Lower lobe of right lung (tissue), 2 donors: ENCODE results near the gene SLC35G6. TPM values are rescaled to one million over a fixed set of nuclear protein-coding genes. Genes with fewer than 3 reads are reported as not detected.

Experiments used
- ATAC-seq, 2 donors: fragments of 200-7000 bp; cut with Tn5 transposase; one replicate each; pipeline ENCODE4 v1.9.1; 2020 to 2022; ENCODE audit warnings: mild to moderate bottlenecking in 2 of 2, moderate library complexity in 2 of 2
- DNase-seq: peaks from one replicate; pipeline ENCODE4 v3.0.0-alpha.2; 2020
- H3K27ac ChIP-seq: fragments of 200-600 bp; one replicate; pipeline ENCODE4 v1.8.0; 2022
- H3K27me3 ChIP-seq: fragments of 200-600 bp; one replicate; pipeline ENCODE4 v1.8.0; 2022; ENCODE audit warnings: low read depth
- H3K36me3 ChIP-seq: fragments of 200-600 bp; one replicate; pipeline ENCODE4 v1.8.0; 2022; ENCODE audit warnings: mild to moderate bottlenecking
- H3K4me1 ChIP-seq: fragments of 200-600 bp; one replicate; pipeline ENCODE4 v1.8.0; 2022
- H3K4me3 ChIP-seq: fragments of 200-600 bp; one replicate; pipeline ENCODE4 v1.8.0; 2022; ENCODE audit warnings: mild to moderate bottlenecking
- H3K9me3 ChIP-seq: fragments of 200-600 bp; one replicate; pipeline ENCODE4 v1.8.0; 2022
- intact Hi-C: fragments of 100-400 bp; cut with DNase I; formaldehyde crosslinking; loops from one replicate; pipeline ENCODE4 v1.11.0; 2022
- total RNA-seq: library from RNA; stranded (reverse); fragmentation: NEBNext Ultra II Directional; extraction: Animal tissue kit (Norgen Biotek cat#: 25700); gene quantifications from one replicate; pipeline ENCODE4 v1.2.1, GENCODE V29; 2021
- TF ChIP-seq, protein P1 (sequence below): fragments of 200-600 bp; IDR thresholded peaks from one replicate; pipeline ENCODE4 v1.8.0; 2022; ENCODE audit warnings: antibody characterized with exemption, mild to moderate bottlenecking
- donor health status: DM: no; HTN: yes; CAD: no; lungs with severe emphysema.

The SLC35G6 gene
- total RNA-seq, 1 donor from 2014 or later = not detected

DNA sequence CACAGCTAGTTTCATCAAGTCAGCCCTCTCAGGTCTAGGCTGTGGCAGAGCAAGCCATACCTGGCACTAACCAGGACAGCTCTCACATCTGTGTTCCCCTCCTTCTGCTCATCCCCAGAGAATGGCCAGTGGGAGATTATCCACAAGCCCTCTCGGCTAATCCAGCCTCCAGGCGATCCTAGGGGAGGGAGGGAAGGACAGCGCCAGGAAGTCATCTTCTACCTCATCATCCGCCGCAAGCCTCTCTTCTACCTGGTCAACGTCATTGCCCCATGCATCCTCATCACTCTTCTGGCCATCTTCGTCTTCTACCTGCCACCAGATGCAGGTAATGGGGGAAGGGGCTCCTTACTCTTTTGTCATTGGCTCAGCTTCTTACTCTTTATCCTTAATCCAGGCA, 32.8 kb upstream of the SLC35G6 start:
- H3K27me3 ChIP-seq = peaks cover 39% of the 10 kb centered on the region
- H3K9me3 ChIP-seq = no peaks in the 10 kb centered on the region
- intact Hi-C loops = no loop called here
- DNase-seq (no peak), ATAC-seq (no peak)
- TF ChIP-seq, protein P1, sequence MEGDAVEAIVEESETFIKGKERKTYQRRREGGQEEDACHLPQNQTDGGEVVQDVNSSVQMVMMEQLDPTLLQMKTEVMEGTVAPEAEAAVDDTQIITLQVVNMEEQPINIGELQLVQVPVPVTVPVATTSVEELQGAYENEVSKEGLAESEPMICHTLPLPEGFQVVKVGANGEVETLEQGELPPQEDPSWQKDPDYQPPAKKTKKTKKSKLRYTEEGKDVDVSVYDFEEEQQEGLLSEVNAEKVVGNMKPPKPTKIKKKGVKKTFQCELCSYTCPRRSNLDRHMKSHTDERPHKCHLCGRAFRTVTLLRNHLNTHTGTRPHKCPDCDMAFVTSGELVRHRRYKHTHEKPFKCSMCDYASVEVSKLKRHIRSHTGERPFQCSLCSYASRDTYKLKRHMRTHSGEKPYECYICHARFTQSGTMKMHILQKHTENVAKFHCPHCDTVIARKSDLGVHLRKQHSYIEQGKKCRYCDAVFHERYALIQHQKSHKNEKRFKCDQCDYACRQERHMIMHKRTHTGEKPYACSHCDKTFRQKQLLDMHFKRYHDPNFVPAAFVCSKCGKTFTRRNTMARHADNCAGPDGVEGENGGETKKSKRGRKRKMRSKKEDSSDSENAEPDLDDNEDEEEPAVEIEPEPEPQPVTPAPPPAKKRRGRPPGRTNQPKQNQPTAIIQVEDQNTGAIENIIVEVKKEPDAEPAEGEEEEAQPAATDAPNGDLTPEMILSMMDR = no peak
- H3K36me3 ChIP-seq = no peaks in the 10 kb centered on the region
- no peak overlapping the region for H3K4me3 ChIP-seq
- no peak overlapping the region for H3K27ac ChIP-seq
- peaks cover 21% of the 10 kb centered on the region for H3K4me1 ChIP-seq

DNA sequence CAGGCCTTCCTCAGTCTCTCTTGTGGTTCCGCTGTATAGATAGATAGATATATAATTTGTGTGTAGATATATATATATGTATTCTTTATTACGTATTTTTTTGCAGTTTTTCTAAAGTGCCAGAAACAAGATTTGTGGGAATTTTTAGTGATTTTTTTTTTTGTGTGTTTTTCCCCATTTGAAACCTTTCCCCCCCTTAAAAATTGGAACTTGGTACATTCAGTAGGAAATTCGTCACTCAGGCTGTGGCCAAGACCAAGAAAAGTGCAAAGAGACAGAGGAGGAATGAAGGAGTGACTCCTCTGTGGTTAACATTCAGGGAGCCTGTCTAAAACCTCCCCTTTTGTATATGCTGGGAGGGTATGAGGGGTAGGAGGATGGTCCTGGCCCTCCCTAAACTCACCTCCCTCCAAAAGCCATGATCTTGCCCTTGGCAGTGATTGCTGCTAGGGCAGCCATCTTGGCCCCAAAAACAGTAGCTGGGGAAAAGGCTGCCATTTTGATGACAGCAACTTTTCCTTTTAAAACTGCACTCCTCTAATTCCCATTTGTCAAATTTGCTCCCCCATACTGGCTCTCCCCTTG, 21.2 kb upstream of the SLC35G6 start:
- ATAC-seq (no peak), DNase-seq (no peak)
- intact Hi-C loops = no loop called here
- H3K4me1 ChIP-seq = peaks cover 7% of the 10 kb centered on the region
- no peaks in the 10 kb centered on the region for H3K9me3 ChIP-seq
- no peak overlapping the region for H3K27ac ChIP-seq
- no peak overlapping the region for H3K4me3 ChIP-seq
- TF ChIP-seq, protein P1 = no peak
- no peaks in the 10 kb centered on the region for H3K27me3 ChIP-seq
- H3K36me3 ChIP-seq = peaks cover 31% of the 10 kb centered on the region

DNA sequence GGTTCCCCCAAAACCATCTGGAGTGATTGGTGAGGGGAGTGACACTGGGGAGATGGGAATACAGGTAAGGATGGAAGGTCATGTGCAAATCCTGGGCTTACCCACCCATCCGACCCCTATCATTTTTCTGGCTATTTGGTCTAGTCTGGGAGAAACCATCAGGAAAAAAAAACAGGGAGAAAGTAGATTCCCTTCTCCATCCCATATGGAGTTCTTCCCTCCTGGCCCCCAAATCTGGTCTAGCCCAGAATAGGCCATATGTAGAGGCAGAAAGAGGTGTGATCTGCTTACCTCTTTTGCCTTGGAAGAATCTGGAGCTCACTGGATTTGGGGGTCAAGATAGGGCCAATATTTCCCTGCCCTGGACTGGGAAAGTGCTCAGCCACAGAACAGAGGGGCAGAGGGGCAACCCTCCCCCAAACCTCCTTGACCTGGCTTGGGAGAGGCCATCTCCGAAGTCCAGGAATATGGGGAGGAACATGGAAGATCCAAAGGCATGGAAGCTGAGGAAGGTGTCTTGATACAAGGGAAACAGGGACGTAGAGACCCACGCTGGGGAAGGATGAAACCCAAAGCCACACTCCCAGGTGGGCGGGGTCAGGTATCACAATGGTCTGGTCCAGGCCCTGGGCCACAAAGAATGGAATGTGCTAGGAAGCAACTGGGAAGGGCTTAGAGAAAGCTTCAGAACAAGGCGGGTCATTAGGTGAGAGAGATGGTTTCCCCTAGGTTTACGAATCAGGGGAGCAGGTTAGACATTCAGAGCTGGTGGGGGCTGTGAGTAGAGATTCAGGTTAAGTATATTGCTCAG, 20.2 kb upstream of the SLC35G6 start:
- H3K27me3 ChIP-seq = no peaks in the 10 kb centered on the region
- H3K9me3 ChIP-seq = no peaks in the 10 kb centered on the region
- peaks cover 11% of the 10 kb centered on the region for H3K4me1 ChIP-seq
- ATAC-seq (no peak), DNase-seq (no peak)
- H3K36me3 ChIP-seq = peaks cover 40% of the 10 kb centered on the region
- no peak overlapping the region for H3K4me3 ChIP-seq
- no peak overlapping the region for H3K27ac ChIP-seq
- TF ChIP-seq, protein P1 = no peak
- intact Hi-C loops = no loop called here

DNA sequence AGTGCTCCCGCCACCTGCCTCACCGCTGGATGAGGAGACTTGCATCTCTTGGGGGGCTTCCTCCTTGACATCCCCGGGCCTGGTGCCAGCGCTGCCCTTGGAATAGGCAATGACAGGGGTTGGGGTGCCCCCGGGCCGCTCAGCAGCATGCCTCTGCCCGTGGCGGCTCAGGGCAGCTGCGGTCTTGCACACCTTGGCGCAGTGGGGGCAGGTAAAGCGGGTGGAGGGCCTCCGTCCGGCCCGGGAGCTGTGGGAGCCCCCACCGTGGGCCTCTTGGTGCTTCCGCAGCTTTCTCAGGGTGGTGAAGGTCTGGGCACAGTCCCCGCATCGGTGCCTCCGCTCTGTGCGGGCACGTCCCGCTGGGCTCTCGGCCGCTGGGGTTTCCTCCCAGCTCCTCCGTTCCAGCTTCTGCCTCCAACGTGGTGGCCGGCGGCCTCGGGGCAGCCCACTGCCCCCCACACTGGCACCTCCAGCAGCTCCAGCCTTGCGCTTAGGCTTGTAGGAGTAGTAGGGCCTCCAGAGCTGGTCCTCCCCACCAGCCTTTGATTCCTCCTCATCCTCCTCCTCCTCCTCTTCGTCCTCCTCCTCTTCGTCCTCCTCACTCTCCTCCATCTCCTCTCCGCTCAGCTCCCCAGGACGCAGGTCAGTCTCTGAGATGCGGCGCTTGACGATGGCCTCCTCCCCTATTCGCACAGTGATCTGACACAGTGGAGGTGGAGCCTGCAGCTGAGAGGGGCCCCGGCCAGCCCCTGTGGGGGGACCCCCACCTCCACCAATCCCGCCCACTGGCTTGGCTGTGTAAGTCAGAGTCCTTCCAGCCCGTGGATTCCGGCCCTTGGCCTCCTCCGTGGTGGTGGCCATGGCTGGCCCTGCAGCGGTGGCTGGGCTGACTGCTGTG, 18.5 kb upstream of the SLC35G6 start:
- no peak for ATAC-seq
- intact Hi-C loops = no loop called here
- Histone ChIP-seq H3K4me3 (no peak overlapping the region), H3K4me1 (peaks cover 17% of the 10 kb centered on the region), H3K36me3 (peaks cover 53% of the 10 kb centered on the region), H3K27ac (no peak overlapping the region), H3K27me3 (no peaks in the 10 kb centered on the region), H3K9me3 (no peaks in the 10 kb centered on the region)
- no peak for DNase-seq
- TF ChIP-seq, protein P1 = no peak

DNA sequence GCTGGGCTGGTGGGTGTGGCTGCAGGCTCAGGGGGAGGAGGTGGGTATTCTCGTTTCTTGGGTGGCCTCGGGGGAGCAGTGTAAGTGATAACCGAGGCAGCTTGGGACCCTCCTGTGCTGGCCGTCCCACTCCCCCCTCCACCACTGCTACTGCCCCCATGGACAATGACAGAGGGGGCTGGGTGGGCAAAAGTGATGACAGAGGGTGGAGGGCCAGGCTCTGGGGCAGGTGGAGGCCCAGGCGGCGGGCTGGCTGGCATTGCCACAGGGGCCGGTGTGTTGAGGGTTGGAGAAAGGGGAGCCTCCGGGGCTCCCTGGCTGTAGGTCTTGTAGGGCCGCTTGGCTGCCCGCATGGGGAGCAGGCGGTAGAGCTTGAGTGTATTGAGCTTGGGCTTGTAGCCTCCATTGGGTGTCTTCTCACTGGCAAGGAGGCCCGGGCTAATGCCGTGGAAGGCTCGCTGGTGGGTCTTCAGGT, 17.8 kb upstream of the SLC35G6 start:
- Histone ChIP-seq H3K27ac (no peak overlapping the region), H3K27me3 (no peaks in the 10 kb centered on the region), H3K9me3 (no peaks in the 10 kb centered on the region), H3K36me3 (peaks cover 53% of the 10 kb centered on the region), H3K4me3 (no peak overlapping the region), H3K4me1 (peaks cover 24% of the 10 kb centered on the region)
- DNase-seq (no peak), ATAC-seq (no peak)
- intact Hi-C loops = no loop called here
- TF ChIP-seq, protein P1 = no peak
